HEK293 (cell line): ENCODE measurements around the gene GGA3.
A peak's percentile ranks its signal among the peaks of the same experiment; 100 is the strongest.
"Not testable (repeated sequence)": the region's sequence is repeated elsewhere in the genome, so short reads cannot be mapped to it uniquely, and the experiment has no call there.

Source experiments
- CTCF ChIA-PET: fragments of 350-600 bp; formaldehyde crosslinking; extraction: SDS; loops from one replicate; lab custom pipeline; 2021; ENCODE audit warnings: antibody characterized with exemption; lab: Yijun Ruan, JAX
- POLR2A ChIA-PET: fragments of 300-600 bp; formaldehyde crosslinking; extraction: SDS; loops from one replicate; lab custom pipeline; 2020; ENCODE audit warnings: antibody characterized with exemption, inconsistent platforms; lab: Yijun Ruan, JAX
- H3K27ac ChIP-seq: fragments of 200-500 bp; sonication (Bioruptor generic); 2 replicates; pipeline ENCODE4 v1.5.1; 2014; ENCODE audit warnings: low read depth, low read length, control low read depth, inconsistent platforms; ENCODE audit errors: extremely low read depth
- H3K36me3 ChIP-seq, 2 experiments: fragments of 200-500 bp in 1 of 2; sonication (Bioruptor generic) in 1 of 2; 1 replicate in 1 of 2; 2 replicates in 1 of 2; pipeline ENCODE4 v1.5.1; 2014 to 2017; ENCODE audit warnings: inconsistent platforms in 2 of 2, low read length in 2 of 2; ENCODE audit not compliant: control insufficient read depth in 2 of 2, insufficient read depth in 1 of 2
- H3K4me1 ChIP-seq: fragments of 200-500 bp; sonication (Bioruptor generic); 2 replicates; pipeline ENCODE4 v1.5.1; 2014; ENCODE audit warnings: mild to moderate bottlenecking, low read length, inconsistent platforms; ENCODE audit not compliant: control insufficient read depth, insufficient read depth
- H3K4me3 ChIP-seq: 2 replicates; pipeline ENCODE4 v1.5.1; 2011; ENCODE audit warnings: low read depth, mild to moderate bottlenecking, control low read depth, low read length, moderate library complexity
- H3K9me3 ChIP-seq: fragments of 200-500 bp; sonication (Bioruptor generic); 2 replicates; pipeline ENCODE4 v1.5.1; 2014; ENCODE audit warnings: low read depth, low read length, inconsistent platforms; ENCODE audit not compliant: control insufficient read depth, insufficient read depth
- EGR2 ChIP-seq: fragments of 450-650 bp; formaldehyde crosslinking; IDR thresholded peaks from 2 replicates; pipeline ENCODE4 v1.5.1; 2016; ENCODE audit warnings: low read depth, missing biosample characterization, missing genetic modification characterization
- GLIS1 ChIP-seq: fragments of 450-650 bp; formaldehyde crosslinking; IDR thresholded peaks from 2 replicates; pipeline ENCODE4 v1.5.1; 2016; ENCODE audit warnings: missing biosample characterization, missing genetic modification characterization
- IKZF3 ChIP-seq: fragments of 450-650 bp; IDR thresholded peaks from 2 replicates; pipeline ENCODE4 v1.5.0; 2018; ENCODE audit warnings: missing biosample characterization, mild to moderate bottlenecking, missing genetic modification characterization, moderate library complexity
- KLF1 ChIP-seq: fragments of 450-650 bp; formaldehyde crosslinking; IDR thresholded peaks from 2 replicates; pipeline ENCODE4 v1.5.1; 2016; ENCODE audit warnings: missing biosample characterization, missing genetic modification characterization
- KLF17 ChIP-seq: fragments of 450-650 bp; formaldehyde crosslinking; IDR thresholded peaks from 2 replicates; pipeline ENCODE4 v1.5.1; 2016; ENCODE audit warnings: missing biosample characterization, missing genetic modification characterization
- KLF9 ChIP-seq: fragments of 450-650 bp; formaldehyde crosslinking; IDR thresholded peaks from 2 replicates; pipeline ENCODE4 v1.5.1; 2016; ENCODE audit warnings: missing biosample characterization, missing genetic modification characterization, low read depth
- SP3 ChIP-seq: fragments of 450-650 bp; formaldehyde crosslinking; IDR thresholded peaks from 2 replicates; pipeline ENCODE4 v1.5.1; 2016; ENCODE audit warnings: missing biosample characterization, missing genetic modification characterization
- SP7 ChIP-seq: fragments of 450-650 bp; formaldehyde crosslinking; IDR thresholded peaks from 2 replicates; pipeline ENCODE4 v1.5.1; 2016; ENCODE audit warnings: missing biosample characterization, missing genetic modification characterization
- WT1 ChIP-seq: fragments of 450-650 bp; formaldehyde crosslinking; IDR thresholded peaks from 2 replicates; pipeline ENCODE4 v1.5.1; 2016; ENCODE audit warnings: missing biosample characterization, missing genetic modification characterization
- ZFHX2 ChIP-seq: fragments of 450-650 bp; formaldehyde crosslinking; conservative IDR thresholded peaks from 2 replicates; pipeline ENCODE4 v1.5.1; 2016; ENCODE audit warnings: missing biosample characterization, missing genetic modification characterization
- ZNF121 ChIP-seq: fragments of 450-650 bp; formaldehyde crosslinking; IDR thresholded peaks from 2 replicates; pipeline ENCODE4 v1.5.1; 2016; ENCODE audit warnings: missing biosample characterization, missing genetic modification characterization
- ZNF175 ChIP-seq: fragments of 450-650 bp; formaldehyde crosslinking; IDR thresholded peaks from 2 replicates; pipeline ENCODE4 v1.5.1; 2016; ENCODE audit warnings: missing biosample characterization, missing genetic modification characterization
- ZNF354C ChIP-seq: fragments of 450-650 bp; formaldehyde crosslinking; IDR thresholded peaks from 2 replicates; pipeline ENCODE4 v1.5.1; 2016; ENCODE audit warnings: missing biosample characterization, missing genetic modification characterization, low read depth, borderline replicate concordance
- ZNF366 ChIP-seq: fragments of 450-650 bp; formaldehyde crosslinking; conservative IDR thresholded peaks from 2 replicates; pipeline ENCODE4 v1.5.1; 2016; ENCODE audit warnings: missing biosample characterization, missing genetic modification characterization
- ZNF391 ChIP-seq: fragments of 450-650 bp; formaldehyde crosslinking; IDR thresholded peaks from 2 replicates; pipeline ENCODE4 v1.5.1; 2016; ENCODE audit warnings: low read depth, missing biosample characterization, missing genetic modification characterization, borderline replicate concordance
- ZNF394 ChIP-seq: fragments of 450-650 bp; formaldehyde crosslinking; IDR thresholded peaks from 2 replicates; pipeline ENCODE4 v1.5.1; 2016; ENCODE audit warnings: missing biosample characterization, missing genetic modification characterization, mild to moderate bottlenecking, moderate library complexity, borderline replicate concordance
- ZNF404 ChIP-seq: fragments of 450-650 bp; formaldehyde crosslinking; IDR thresholded peaks from 2 replicates; pipeline ENCODE4 v1.5.1; 2017; ENCODE audit warnings: missing biosample characterization, missing genetic modification characterization
- ZNF510 ChIP-seq: fragments of 450-650 bp; formaldehyde crosslinking; IDR thresholded peaks from 2 replicates; pipeline ENCODE4 v1.5.1; 2018; ENCODE audit warnings: mild to moderate bottlenecking, missing genetic modification characterization, missing biosample characterization; ENCODE audit not compliant: insufficient replicate concordance
- ZNF544 ChIP-seq: fragments of 450-650 bp; formaldehyde crosslinking; IDR thresholded peaks from 2 replicates; pipeline ENCODE4 v1.5.0; 2017; ENCODE audit warnings: missing biosample characterization, missing genetic modification characterization
- ZNF585B ChIP-seq: fragments of 450-650 bp; formaldehyde crosslinking; IDR thresholded peaks from 2 replicates; pipeline ENCODE4 v1.5.1; 2016; ENCODE audit warnings: missing biosample characterization, missing genetic modification characterization
- ZNF600 ChIP-seq: fragments of 450-650 bp; formaldehyde crosslinking; IDR thresholded peaks from 2 replicates; pipeline ENCODE4 v1.5.1; 2016; ENCODE audit warnings: missing biosample characterization, missing genetic modification characterization
- ZNF777 ChIP-seq: fragments of 450-650 bp; formaldehyde crosslinking; IDR thresholded peaks from 2 replicates; pipeline ENCODE4 v1.5.1; 2017; ENCODE audit warnings: missing biosample characterization, missing genetic modification characterization, borderline replicate concordance
- ZNF791 ChIP-seq: fragments of 450-650 bp; formaldehyde crosslinking; IDR thresholded peaks from 2 replicates; pipeline ENCODE4 v1.5.1; 2016; ENCODE audit warnings: missing biosample characterization, missing genetic modification characterization
- TF ChIP-seq, protein P1 (sequence below): fragments of 450-650 bp; formaldehyde crosslinking; IDR thresholded peaks from 2 replicates; pipeline ENCODE4 v1.5.1; 2016; ENCODE audit warnings: missing biosample characterization, missing genetic modification characterization

The GGA3 gene

DNA sequence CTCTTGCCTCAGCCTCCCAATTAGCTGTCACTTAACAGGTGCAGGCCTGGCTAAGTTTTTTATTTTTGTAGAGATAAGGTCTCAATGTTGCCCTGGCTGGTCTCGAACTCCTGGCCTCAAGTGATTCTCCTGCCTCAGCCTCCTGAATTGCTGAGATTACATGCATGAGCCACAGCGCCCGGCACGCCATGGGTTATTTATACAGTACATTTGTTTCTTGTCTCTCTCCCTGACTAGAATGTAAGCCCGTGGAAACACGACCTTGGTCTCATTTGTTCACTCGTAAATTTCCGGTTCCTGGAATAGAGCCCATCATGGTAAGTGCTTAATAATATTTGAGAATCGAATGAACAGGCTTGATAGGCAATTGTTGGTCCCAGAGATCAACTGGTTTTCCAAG, 25.8 kb upstream of the GGA3 start:
- CTCF ChIA-PET = interaction anchor here (0.6 to 1.8 kb wide), 2 partner anchors 16 to 119 kb away, joined by 4 to 5 read pairs; partner anchors contain the start of genes GRB2 and MIF4GD
- H3K4me3 ChIP-seq = no peak overlapping the region
- H3K27ac ChIP-seq = no peak overlapping the region
- H3K4me1 ChIP-seq = peaks cover 4% of the 10 kb centered on the region; the same call in 1 of the 2 replicates
- no peaks in the 10 kb centered on the region for H3K9me3 ChIP-seq
- TF ChIP-seq ZNF600 (tag by site-specific recombination) (no peak), ZNF394 (tag by site-specific recombination) (no peak), ZNF544 (tag by site-specific recombination) (no peak), ZNF404 (tag by site-specific recombination) (no peak), ZNF366 (tag by site-specific recombination) (no peak)
- TF ChIP-seq, all 188 proteins: peak for 0
- H3K36me3 ChIP-seq = peaks cover 17 to 29% of the 10 kb centered on the region in 2 experiments
- POLR2A ChIA-PET = no interaction called here

- peaks cover 31 to 43% of the 10 kb centered on the region in 2 experiments for H3K36me3 ChIP-seq
- TF ChIP-seq ZNF510 (no peak), ZNF600 (tag by site-specific recombination) (no peak), ZNF121 (tag by site-specific recombination) (peak; percentile 74; the same call in 1 of the 2 replicates)
- no peaks in the 10 kb centered on the region for H3K9me3 ChIP-seq
- ChIA-PET POLR2A (interaction anchor here (0.7 to 1.7 kb wide), 4 partner anchors 13 to 121 kb away, joined by 3 to 7 read pairs (median 5); partner anchors contain the start of genes GRB2 and MIF4GD), CTCF (interaction anchor here (0.5 to 2.2 kb wide), 4 partner anchors 13 to 721 kb away, joined by 3 to 13 read pairs (median 4); partner anchors contain the start of gene MIF4GD)
- peaks cover 4% of the 10 kb centered on the region; the same call in 1 of the 2 replicates for H3K4me1 ChIP-seq
- no peak overlapping the region for H3K4me3 ChIP-seq
- H3K27ac ChIP-seq = no peak overlapping the region
Observed at GRCh38 chr17:75285123-75285522, 23.7 kb upstream of the GGA3 start.

DNA sequence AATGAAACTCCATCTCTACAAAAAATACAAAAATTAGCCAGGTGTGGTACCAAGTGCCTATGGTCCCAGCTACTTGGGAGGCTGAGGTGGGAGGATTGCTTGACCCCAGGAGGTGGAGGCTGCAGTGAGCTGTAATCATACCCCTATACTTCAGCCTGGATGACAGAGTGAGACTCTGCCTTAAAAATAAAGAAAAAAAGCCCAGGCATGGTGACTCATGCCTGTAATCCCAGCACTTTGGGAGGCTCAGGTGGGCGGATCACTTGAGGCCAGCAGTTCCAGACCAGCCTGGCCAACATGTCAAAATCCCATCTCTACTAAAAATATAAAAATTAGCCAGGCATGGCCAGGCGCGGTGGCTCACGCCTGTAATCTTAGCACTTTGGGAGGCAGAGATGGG, 18.8 kb upstream of the GGA3 start:
- not testable (repeated sequence) for H3K4me3 ChIP-seq
- ChIA-PET POLR2A (interaction anchor here (0.7 to 2.0 kb wide), 3 partner anchors 9 to 68 kb away, joined by 3 to 9 read pairs (median 7); partner anchors contain the start of genes MIF4GD and SLC25A19), CTCF (interaction anchor here (1.0 to 2.5 kb wide), 2 partner anchors 9 kb away, joined by 4 to 14 read pairs; partner anchors contain the start of genes MIF4GD and SLC25A19)
- H3K36me3 ChIP-seq = peaks cover 39 to 48% of the 10 kb centered on the region in 2 experiments; a peak in 2 of 3 replicates
- TF ChIP-seq EGR2 (tag by site-specific recombination) (peak; percentile 48; the same call in 1 of the 2 replicates), GLIS1 (0 out of 2 replicates have a peak, but pooled peaks have one; percentile 27), SP7 (tag by site-specific recombination) (peak; percentile 75), KLF9 (tag by site-specific recombination) (0 out of 2 replicates have a peak, but pooled peaks have one; percentile 14), KLF1 (peak; percentile 23; the same call in 1 of the 2 replicates), ZFHX2 (tag by site-specific recombination) (peak; percentile 62; the same call in 1 of the 2 replicates), KLF17 (tag by site-specific recombination) (0 out of 2 replicates have a peak, but pooled peaks have one; percentile 36), WT1 (tag by site-specific recombination) (0 out of 2 replicates have a peak, but pooled peaks have one; percentile 15), ZNF600 (tag by site-specific recombination) (peak; percentile 87), SP3 (peak; percentile 32; the same call in 1 of the 2 replicates)
- TF ChIP-seq, all 188 proteins: peak for 10; not testable (repeated sequence) for 178
- not testable (repeated sequence) for H3K4me1 ChIP-seq, H3K9me3 ChIP-seq, H3K27ac ChIP-seq

GRCh38 chr17:75277664-75278071, 16.3 kb upstream of the GGA3 start:
- H3K36me3 ChIP-seq = peaks cover 34 to 52% of the 10 kb centered on the region in 2 experiments; a peak in 2 of 3 replicates
- TF ChIP-seq IKZF3 (tag by site-specific recombination) (no peak), ZNF175 (tag by site-specific recombination) (no peak), ZNF777 (no peak), ZNF585B (tag by site-specific recombination) (no peak), ZNF354C (tag by site-specific recombination) (no peak), ZNF394 (tag by site-specific recombination) (no peak), ZNF391 (tag by site-specific recombination) (no peak), ZNF791 (tag by site-specific recombination) (no peak)
- TF ChIP-seq, protein P1, sequence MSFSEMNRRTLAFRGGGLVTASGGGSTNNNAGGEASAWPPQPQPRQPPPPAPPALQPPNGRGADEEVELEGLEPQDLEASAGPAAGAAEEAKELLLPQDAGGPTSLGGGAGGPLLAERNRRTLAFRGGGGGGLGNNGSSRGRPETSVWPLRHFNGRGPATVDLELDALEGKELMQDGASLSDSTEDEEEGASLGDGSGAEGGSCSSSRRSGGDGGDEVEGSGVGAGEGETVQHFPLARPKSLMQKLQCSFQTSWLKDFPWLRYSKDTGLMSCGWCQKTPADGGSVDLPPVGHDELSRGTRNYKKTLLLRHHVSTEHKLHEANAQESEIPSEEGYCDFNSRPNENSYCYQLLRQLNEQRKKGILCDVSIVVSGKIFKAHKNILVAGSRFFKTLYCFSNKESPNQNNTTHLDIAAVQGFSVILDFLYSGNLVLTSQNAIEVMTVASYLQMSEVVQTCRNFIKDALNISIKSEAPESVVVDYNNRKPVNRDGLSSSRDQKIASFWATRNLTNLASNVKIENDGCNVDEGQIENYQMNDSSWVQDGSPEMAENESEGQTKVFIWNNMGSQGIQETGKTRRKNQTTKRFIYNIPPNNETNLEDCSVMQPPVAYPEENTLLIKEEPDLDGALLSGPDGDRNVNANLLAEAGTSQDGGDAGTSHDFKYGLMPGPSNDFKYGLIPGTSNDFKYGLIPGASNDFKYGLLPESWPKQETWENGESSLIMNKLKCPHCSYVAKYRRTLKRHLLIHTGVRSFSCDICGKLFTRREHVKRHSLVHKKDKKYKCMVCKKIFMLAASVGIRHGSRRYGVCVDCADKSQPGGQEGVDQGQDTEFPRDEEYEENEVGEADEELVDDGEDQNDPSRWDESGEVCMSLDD (tag by site-specific recombination) = no peak
- CTCF ChIA-PET = interaction anchor here (0.6 kb wide), 1 partner anchor 486 kb away, joined by 3 read pairs; no protein-coding TSS in a partner anchor

More at GRCh38 chr17:75277664-75278071, 16.3 kb upstream of the GGA3 start:
- no peak overlapping the region for H3K27ac ChIP-seq
- POLR2A ChIA-PET = interaction anchor here (0.6 to 3.7 kb wide), 4 partner anchors 8 to 145 kb away, joined by 3 to 27 read pairs (median 5); partner anchors contain the start of gene SLC25A19
- no peaks in the 10 kb centered on the region for H3K9me3 ChIP-seq
- no peaks in the 10 kb centered on the region for H3K4me1 ChIP-seq
- no peak overlapping the region for H3K4me3 ChIP-seq
